Measurements from ENCODE around the gene TRIP6. TPM values are rescaled to one million over a fixed set of nuclear protein-coding genes. Genes with fewer than 3 reads are reported as not detected.

TRIP6 gene
- total and polyA plus RNA-seq, 2 donors (not counting 1 experiment from before 2014, with no cell fraction given) = 6.8 to 13.8 TPM

DNA sequence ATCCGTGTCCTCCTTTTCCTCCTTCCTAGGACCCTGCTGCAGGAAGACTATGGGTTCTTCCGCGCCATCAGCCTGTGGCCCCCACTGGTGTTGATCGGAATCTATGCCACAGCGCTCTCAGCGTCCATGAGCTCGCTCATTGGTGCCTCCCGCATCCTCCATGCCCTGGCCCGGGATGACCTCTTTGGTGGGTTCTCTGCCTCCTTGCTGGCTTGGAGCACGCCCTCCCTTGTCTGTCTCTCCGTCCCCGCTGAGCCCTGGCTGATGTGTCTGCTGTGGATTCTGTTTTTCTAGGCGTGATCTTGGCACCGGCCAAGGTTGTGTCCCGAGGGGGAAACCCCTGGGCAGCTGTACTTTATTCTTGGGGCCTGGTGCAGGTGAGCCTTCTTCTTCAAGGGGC is 7.3 kb upstream of the TRIP6 start:
- WGBS (ENCODE audit: insufficient coverage) = 96% methylated on average over 12 of the region's 15 CpGs
- TF ChIP-seq, protein P1, sequence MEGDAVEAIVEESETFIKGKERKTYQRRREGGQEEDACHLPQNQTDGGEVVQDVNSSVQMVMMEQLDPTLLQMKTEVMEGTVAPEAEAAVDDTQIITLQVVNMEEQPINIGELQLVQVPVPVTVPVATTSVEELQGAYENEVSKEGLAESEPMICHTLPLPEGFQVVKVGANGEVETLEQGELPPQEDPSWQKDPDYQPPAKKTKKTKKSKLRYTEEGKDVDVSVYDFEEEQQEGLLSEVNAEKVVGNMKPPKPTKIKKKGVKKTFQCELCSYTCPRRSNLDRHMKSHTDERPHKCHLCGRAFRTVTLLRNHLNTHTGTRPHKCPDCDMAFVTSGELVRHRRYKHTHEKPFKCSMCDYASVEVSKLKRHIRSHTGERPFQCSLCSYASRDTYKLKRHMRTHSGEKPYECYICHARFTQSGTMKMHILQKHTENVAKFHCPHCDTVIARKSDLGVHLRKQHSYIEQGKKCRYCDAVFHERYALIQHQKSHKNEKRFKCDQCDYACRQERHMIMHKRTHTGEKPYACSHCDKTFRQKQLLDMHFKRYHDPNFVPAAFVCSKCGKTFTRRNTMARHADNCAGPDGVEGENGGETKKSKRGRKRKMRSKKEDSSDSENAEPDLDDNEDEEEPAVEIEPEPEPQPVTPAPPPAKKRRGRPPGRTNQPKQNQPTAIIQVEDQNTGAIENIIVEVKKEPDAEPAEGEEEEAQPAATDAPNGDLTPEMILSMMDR (IDR thresholded peaks at IDR 0.05) = no peak
- TF ChIP-seq EZH2 (IDR thresholded peaks at IDR 0.05; ENCODE audit: borderline replicate concordance, insufficient read depth, low read depth, low read length, poor library complexity, severe bottlenecking) = no peak
- Histone ChIP-seq H3K27me3 (replicated peaks in 1 of 4; ENCODE audit: control extremely low read depth in 1 of 4, control insufficient read depth in 3 of 4, insufficient read depth in 4 of 4, low read length in 3 of 4) (no peaks in the 10 kb centered on the region), H3K27ac (ENCODE audit: low read length in 2 of 2) (no peak overlapping the region), H3K36me3 (replicated peaks in 1 of 2; ENCODE audit: control extremely low read depth in 1 of 2, control insufficient read depth in 1 of 2, extremely low read depth in 1 of 2, insufficient read depth in 2 of 2, low read length in 1 of 2) (peaks cover 0 to 70% of the 10 kb centered on the region in 2 experiments), H3K4me3 (ENCODE audit: control extremely low read depth in 1 of 5, extremely low read depth in 1 of 5, insufficient read depth in 1 of 5, low read depth in 2 of 5, low read length in 4 of 5) (no peak overlapping the region), H3K4me1 (ENCODE audit: control insufficient read depth in 2 of 2, insufficient read depth in 2 of 2, low read length in 2 of 2) (no peaks in the 10 kb centered on the region), H3K9ac (ENCODE audit: low read length) (no peak overlapping the region), H4K20me1 (ENCODE audit: control insufficient read depth, insufficient read depth, low read length, poor library complexity, severe bottlenecking) (peaks cover 43% of the 10 kb centered on the region), H3K79me2 (ENCODE audit: control insufficient read depth, insufficient read depth, low read length) (peaks cover 18% of the 10 kb centered on the region), H3K9me3 (ENCODE audit: control extremely low read depth in 1 of 3, control insufficient read depth in 2 of 3, insufficient read depth in 1 of 3, low read length in 2 of 3) (no peaks in the 10 kb centered on the region), H3K4me2 (replicated peaks; ENCODE audit: low read depth, low read length, poor library complexity, severe bottlenecking) (no peak overlapping the region), H2AFZ (ENCODE audit: insufficient read depth, low read depth, low read length, poor library complexity, severe bottlenecking) (no peak overlapping the region)
- Mint-ChIP-seq H3K4me1 (peaks cover 5% of the 10 kb centered on the region), H3K4me3 (no peak overlapping the region), H3K9me3 (ENCODE audit: insufficient read depth) (no peaks in the 10 kb centered on the region), H3K27me3 (no peaks in the 10 kb centered on the region), H3K27ac (no peak overlapping the region)
- CTCF ChIA-PET = no interaction called here
- intact Hi-C loops (cut with micrococcal nuclease) = no loop called here
- no peak for DNase-seq
- POLR2A ChIA-PET = no interaction called here
- no peak for ATAC-seq (ENCODE audit: low read depth)

DNA sequence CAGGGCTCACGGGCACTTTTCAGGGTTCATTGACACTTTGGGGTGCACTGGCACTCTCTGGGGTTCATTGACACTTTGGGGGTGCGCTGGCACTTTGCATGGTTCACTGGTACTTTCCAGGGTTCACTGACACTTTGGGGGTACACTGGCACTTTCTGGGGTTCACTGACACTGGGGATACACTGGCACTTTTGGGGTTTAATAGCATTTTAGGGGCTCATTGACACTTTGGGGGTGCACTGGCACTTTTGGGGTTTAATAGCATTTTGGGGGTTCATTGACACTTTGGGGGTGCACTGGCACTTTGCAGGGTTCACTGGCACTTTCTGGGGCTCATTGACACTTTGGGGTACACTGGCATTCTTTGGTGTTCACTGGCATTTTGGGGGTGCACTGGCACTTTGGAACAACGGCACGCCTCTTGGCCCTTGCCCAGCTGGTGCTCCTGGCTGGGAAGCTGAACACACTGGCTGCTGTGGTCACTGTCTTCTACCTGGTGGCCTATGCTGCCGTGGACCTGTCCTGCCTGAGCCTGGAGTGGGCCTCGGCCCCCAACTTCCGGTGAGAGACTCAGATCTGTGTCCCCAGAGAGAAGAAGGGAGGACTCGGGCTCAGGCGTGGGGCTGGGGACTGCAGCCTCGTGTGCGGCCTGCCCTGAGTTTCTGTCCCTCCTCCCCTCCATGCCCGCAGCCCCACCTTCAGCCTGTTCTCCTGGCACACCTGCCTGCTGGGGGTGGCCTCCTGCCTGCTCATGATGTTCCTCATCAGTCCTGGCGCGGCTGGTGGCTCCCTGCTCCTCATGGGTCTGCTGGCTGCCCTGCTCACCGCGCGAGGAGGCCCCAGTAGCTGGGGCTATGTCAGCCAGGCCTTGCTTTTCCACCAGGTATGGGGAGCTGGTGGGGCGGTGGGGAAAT is 6.2 kb upstream of the TRIP6 start:
- TF ChIP-seq, protein P1 (IDR thresholded peaks at IDR 0.05) = no peak
- TF ChIP-seq EZH2 (IDR thresholded peaks at IDR 0.05; ENCODE audit: borderline replicate concordance, insufficient read depth, low read depth, low read length, poor library complexity, severe bottlenecking) = no peak
- intact Hi-C loops (cut with micrococcal nuclease) = no loop called here
- DNase-seq (no peak), ATAC-seq (ENCODE audit: low read depth) (no peak)
- Histone ChIP-seq H3K36me3 (replicated peaks in 1 of 2; ENCODE audit: control extremely low read depth in 1 of 2, control insufficient read depth in 1 of 2, extremely low read depth in 1 of 2, insufficient read depth in 2 of 2, low read length in 1 of 2) (peaks cover 0 to 67% of the 10 kb centered on the region in 2 experiments), H3K9me3 (ENCODE audit: control extremely low read depth in 1 of 3, control insufficient read depth in 2 of 3, insufficient read depth in 1 of 3, low read length in 2 of 3) (no peaks in the 10 kb centered on the region), H3K79me2 (ENCODE audit: control insufficient read depth, insufficient read depth, low read length) (peaks cover 8% of the 10 kb centered on the region), H3K9ac (ENCODE audit: low read length) (no peak overlapping the region), H3K27ac (ENCODE audit: low read length in 2 of 2) (no peak overlapping the region), H2AFZ (ENCODE audit: insufficient read depth, low read depth, low read length, poor library complexity, severe bottlenecking) (no peak overlapping the region), H3K27me3 (replicated peaks in 1 of 4; ENCODE audit: control extremely low read depth in 1 of 4, control insufficient read depth in 3 of 4, insufficient read depth in 4 of 4, low read length in 3 of 4) (no peaks in the 10 kb centered on the region), H4K20me1 (ENCODE audit: control insufficient read depth, insufficient read depth, low read length, poor library complexity, severe bottlenecking) (peaks cover 32% of the 10 kb centered on the region), H3K4me2 (replicated peaks; ENCODE audit: low read depth, low read length, poor library complexity, severe bottlenecking) (no peak overlapping the region), H3K4me1 (ENCODE audit: control insufficient read depth in 2 of 2, insufficient read depth in 2 of 2, low read length in 2 of 2) (peaks cover 4 to 6% of the 10 kb centered on the region in 2 donors), H3K4me3 (ENCODE audit: control extremely low read depth in 1 of 5, extremely low read depth in 1 of 5, insufficient read depth in 1 of 5, low read depth in 2 of 5, low read length in 4 of 5) (no peak overlapping the region)
- 96% methylated on average over 16 of the region's 18 CpGs for WGBS (ENCODE audit: insufficient coverage)
- Mint-ChIP-seq H3K4me1 (peaks cover 4% of the 10 kb centered on the region), H3K4me3 (no peak overlapping the region), H3K27me3 (no peaks in the 10 kb centered on the region), H3K9me3 (ENCODE audit: insufficient read depth) (no peaks in the 10 kb centered on the region), H3K27ac (no peak overlapping the region)
- POLR2A ChIA-PET = interaction anchor here (1.3 kb wide), 1 partner anchor 14 kb away, joined by 3 read pairs; the partner anchor contains the start of gene SRRT
- CTCF ChIA-PET = interaction anchor here (0.5 kb wide), 1 partner anchor 302 kb away, joined by 3 read pairs; no protein-coding TSS in a partner anchor

All from B cell (primary cell).